NOMO-1 (cell line): ENCODE data around the gene OR2Y1.
"Not testable (repeated sequence)": the region's sequence is repeated elsewhere in the genome, so short reads cannot be mapped to it uniquely, and the experiment has no call there.

ENCODE experiments used
- DNase-seq, 2 experiments: peaks; one replicate each; lab custom pipeline; 2025; ENCODE audit not compliant: unreplicated experiment in 2 of 2; lab: John Stamatoyannopoulos, UW

The OR2Y1 gene, protein sequence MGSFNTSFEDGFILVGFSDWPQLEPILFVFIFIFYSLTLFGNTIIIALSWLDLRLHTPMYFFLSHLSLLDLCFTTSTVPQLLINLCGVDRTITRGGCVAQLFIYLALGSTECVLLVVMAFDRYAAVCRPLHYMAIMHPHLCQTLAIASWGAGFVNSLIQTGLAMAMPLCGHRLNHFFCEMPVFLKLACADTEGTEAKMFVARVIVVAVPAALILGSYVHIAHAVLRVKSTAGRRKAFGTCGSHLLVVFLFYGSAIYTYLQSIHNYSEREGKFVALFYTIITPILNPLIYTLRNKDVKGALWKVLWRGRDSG

DNA sequence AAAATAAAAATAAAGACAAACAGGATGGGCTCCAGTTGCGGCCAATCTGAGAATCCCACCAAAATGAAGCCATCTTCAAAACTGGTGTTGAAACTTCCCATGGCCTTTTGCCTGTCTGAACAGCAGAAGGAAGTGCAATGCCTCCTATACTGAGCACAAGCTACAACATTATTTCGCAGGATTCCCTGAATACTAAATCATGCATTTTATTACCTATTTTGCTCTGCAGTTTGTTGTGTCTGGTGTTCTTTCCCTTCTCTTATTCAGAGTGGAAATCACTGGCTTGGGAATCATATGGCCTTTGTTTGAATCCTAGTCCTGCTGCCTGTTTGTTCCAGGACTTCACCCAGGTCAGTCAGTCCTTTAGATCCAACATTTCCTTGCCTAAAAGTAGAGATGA is at the start of gene OR2Y1:
Gene OR2Y1 (minus strand): TSS at position 101 of the 400 bp plus-strand sequence. CDS start 0 bp downstream, at position 101.
- DNase-seq, result no peak

DNA sequence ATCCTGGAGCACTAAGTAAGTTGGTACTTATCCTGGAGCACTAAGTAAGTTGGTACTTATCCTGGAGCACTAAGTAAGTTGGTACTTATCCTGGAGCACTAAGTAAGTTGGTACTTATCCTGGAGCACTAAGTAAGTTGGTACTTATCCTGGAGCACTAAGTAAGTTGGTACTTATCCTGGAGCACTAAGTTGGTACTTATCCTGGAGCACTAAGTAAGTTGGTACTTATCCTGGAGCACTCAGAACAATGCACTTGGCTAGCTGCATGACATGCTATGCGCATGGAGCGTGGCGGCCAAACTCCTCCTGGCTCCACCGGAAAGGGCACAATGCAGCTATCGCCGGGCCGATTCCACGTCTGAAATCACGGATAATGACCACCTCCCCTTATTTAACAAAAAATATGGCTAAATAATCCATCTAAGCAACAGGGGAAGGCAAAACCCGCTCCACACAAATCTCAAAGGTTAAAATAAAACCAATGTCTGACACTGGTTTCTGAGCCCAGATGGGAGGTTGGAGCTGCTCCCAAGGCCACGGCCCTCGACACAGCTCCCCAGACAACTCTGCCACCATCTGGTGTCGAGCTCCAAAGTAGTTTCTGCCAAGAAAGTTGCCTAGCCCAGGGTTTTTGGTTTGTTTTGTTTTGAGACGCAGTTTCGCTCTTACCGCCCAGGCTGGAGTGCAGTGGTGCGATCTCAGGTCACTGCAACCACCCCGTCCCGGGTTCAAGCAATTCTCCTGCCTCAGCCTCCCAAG is 49.0 kb upstream of the OR2Y1 start:
- DNase-seq, result not testable (repeated sequence)

DNA sequence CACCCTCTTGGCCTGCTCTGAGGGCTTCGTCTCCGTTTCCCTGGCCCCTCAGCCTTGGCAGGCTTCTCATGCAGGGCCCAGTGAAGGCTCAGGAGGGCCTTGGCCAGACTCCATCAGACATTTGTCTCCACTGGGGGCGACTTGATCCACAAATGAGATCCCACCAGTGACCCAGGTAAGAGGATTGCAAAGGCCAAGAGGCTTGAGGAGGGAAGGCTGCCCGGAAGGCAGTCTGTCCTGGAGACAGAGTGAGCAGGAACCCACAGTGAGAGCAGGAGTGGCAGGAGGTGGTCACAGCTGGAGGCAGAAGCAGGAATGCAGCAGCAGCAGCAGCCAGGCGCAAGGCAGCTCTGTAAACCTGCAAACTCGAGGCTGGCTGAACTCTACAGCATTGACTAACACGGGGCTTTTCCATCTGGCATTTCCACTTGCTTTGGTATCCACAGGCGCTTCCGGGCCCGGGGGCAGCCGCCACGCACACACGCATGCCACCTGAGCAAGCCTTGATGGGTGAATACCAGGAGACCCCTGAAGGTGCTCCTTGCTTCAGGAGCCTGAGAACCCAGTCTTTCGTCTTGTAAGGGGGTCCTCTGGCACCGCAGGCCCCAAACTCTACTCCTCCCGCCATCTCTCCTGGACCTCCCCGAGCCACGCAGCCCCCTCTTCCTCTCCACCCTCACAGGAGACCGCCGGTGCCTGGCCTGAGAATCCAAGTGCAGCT is 48.0 kb upstream of the OR2Y1 start:
- no peak for DNase-seq

DNA sequence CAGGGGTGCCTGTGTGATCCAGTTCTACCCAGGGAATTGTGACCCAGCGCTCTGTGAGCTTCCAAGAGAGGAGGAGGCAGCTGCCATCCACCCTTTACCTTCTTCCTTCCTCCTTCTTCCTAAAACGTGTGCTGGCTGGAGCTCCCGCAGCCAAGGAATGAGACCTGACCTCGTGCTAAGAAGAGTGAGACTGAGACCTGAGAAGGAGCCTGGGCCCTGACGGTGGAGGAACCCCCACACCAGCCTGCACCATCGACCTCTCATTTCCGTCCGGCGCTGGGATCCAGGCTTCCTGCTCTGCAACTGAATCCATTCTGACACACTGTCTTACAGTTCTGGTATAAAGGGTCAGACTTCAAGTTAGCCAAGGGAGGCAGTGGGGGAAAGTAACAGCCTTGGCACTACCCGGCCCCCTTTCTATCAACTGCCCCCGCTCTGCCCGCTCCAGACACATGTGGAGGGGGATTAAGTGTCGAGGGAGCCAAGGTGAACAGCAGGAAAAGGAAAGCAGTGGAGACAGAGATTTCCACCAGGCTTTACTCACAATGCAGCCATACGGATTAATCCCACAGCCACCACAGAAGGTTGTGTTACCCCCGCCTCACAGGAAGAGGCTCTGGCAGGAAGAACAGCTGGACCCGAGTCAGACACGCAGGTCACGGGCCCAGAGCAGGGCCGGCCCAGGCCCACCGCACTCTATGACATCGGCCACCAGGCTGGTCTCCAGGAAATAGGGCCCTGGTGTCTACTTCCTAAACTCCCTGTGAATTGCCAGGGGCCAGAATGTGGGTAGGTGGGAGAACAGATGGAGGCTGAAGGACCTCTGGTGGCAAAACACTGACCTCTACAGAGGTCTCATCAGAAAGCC is 46.9 kb upstream of the OR2Y1 start:
- DNase-seq, result no peak

DNA sequence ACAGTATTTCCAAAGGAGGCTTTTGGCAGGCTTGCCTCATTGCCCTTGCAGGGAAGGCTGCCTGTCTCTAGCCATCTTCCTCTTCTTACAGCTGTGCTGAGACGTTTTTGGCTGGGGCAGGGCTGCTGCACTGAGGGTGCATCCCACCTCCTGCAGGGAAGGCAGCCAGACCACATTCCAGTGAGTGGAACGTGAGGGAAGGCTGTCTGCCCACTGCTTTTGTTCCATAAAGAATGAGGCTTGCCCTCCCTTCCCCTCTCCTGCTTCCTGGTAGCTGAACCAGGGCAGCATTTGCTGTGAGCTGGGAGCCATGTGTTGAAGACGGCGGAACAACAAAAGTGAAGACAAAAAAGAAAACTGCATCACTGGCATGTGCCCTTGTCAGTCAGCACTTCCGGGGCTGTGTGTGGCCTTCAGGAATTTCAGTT is 46.0 kb upstream of the OR2Y1 start:
- no peak for DNase-seq

DNA sequence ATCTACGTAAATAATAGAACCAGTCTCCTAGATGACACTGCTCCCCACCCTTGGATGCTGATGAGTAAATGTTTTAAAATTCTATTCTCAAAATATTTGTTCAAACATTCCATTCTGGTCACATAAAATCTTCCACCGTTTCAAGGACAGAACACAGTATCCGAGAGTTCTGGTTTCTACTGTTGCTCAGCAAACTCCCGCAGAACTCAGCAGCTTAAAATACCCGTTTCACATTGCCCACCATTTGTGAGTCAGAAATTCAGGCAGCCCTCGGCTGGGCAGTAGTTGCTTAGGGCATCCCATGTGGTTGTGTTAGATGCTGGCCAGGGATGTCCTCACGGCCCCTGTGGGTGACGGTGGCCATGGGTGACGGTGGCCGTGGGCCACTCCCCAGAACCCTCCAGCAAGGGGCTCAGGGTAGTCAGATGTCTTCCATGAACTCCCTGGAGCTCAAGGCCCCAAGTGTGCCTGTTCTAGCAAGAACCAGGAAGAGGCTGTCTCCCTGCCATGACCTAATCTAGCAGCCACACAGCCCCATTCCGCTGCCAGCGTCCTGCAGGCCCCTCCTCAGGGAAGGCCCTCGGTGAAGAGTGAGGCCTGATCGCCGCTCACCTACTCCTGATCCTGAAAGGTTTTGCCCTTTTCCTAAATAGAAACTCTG is 45.4 kb upstream of the OR2Y1 start:
- DNase-seq, result no peak

DNA sequence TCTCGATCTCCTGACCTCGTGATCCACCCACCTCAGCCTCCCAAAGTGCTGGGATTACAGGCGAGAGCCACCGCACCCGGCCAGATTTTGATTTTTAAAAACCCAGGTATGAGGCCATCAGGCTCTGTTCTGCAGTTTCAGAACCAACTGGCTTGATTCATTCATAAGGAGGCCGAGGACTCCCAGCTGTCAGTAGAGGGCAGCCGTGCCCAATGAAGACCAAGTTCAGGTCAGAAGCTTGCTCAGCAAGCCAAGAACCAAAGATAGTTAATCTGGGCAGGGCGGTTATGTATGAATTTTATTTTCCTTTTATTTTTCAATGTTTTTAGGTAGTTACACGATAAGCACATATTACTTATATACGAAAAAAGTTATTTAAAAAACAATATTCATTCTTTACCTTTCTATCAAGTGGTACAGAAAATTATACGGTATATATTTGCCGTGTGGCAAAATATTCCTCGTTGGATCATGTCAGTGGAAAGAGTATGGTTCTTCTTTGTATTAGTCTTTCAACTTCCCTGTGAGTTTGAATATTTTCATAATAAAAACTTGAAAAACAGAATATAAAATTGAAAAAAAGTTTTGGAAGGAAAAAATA is 44.7 kb upstream of the OR2Y1 start:
- peak; percentile 32 to 58 for DNase-seq

DNA sequence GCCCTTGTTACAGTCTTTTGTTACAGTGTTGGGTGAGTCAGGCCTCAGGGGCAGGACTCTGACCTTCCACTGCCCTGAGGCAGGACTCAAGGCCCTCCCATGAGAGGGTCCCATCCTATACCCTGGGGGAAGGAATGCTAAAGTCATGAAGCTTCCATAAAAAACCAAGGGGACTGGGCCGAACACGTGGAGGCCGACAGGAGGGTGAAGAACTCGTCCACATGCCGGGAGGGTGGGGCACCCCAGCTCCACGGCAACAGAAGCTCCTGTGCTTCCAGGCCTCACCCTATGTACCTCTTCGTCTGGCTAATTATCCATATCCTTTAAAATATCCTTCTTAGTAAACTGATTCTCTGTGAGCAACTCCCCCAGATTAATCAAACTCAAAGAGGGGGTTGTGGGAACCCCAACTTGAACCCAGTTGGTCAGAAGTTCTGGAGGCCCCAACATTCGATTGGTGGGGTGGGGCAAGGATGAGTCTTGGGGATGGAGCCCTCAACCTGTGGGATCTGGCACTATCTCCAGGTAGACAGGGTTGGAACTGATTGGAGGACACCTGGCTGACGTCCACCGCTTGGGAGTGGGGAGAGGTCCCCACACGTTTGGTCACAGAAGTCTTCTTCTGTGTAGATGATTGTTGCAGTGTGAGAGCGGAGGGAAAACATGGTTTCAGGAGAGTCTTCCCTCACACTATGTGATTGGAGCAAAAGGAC is 43.6 kb upstream of the OR2Y1 start:
- DNase-seq, result no peak

DNA sequence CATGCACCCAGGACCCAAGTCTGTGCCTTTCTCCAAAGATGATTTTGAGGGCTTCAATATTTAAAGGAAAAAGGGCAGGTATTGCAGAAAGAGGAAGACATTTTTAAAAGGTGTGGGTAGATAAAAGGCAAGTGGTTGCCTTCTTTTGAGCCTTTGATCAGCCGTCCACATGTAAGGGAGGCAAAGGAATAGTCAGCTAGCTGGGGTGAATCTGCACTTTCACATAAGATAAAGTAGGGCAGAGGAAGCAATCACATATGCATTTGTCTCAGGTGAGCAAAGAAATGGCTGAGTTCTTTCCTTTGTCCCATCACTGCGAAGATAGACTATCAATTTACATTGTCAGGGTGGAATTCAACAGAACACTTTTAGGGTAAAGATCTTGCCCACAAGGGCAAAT is 42.9 kb upstream of the OR2Y1 start:
- DNase-seq, result no peak

DNA sequence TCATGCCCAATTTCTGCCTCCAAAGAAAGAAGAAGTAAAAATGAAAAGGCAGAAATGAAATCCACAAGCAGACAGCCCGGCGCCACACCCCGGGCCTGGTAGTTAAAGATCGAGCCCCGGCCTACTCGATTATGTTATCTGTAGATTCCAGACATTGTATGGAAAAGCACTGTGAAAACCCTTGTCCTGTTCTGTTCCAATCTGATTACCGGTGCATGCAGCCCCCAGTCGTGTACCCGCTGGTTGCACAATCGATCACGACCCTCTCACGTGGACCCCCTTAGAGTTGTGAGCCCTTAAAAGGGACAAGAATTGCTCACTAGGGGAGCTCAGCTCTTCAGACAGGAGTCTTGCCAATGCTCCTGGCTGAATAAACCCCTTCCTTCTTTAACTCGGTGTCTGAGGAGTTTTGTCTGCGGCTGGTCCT is 42.1 kb upstream of the OR2Y1 start:
- DNase-seq, result not testable (repeated sequence)

DNA sequence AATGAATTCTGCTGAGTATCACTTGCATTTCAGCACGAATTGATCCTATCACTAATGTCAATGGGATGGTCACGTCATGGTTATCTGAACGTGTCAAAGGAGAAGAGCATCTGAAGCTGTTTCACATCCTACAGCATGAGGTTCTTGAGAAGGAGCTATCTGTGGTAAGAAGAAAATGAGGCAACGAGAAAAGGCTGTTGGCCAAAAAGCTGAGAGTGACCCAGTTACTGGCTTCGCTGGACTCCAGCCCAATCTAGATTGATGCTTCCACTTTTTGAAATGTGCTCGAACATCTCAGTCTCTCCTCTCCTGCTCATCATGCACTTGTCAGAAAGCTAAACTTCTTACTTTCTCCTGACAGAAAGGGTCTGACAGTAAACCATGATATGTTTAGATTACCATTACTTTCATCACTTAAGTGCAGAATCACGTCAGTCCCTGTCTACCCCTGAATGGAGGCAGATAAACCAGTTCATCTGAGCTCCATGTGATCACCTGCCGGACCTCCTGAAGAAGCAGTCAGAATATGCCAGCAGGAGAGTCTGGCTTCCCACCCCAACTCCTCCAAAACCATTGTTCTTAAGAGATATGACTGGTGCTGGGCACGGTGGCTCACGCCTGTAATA is 40.2 kb upstream of the OR2Y1 start:
- no peak for DNase-seq

DNA sequence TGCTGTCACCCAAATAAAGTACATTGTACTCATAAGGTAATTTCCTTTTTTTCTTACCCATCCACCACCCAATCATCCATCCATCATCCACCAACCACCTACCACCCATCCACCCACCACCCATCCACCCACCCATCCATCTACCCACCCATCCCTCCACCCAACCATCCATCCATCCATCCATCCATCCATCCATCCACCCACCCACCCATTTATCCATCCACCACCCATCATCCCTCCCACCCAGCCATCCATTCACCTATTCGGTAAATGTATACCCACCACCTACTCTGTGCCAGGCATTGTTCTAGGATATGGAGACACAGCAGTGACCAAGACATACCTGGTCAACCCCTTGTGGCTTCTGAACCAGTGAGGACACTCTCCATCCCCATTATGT is 37.6 kb upstream of the OR2Y1 start:
- no peak for DNase-seq

DNA sequence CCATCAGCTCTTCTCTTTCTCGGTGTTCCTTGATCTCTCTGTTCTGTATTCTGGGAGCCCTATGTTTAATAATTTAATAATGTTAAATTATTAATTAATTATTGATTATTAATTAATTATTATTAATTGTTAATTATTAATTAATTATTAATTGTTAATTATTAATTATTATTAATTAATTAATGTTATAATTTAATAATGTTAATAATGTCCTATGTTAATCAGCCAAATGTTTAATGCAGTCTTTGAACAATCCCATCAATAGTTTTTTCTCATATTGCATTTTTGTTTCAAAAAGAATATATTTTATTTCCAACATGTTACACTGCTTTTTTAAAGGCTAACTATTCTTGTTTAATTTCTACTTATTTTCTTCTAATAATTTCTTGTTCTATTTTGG is 36.5 kb upstream of the OR2Y1 start:
- no peak for DNase-seq

DNA sequence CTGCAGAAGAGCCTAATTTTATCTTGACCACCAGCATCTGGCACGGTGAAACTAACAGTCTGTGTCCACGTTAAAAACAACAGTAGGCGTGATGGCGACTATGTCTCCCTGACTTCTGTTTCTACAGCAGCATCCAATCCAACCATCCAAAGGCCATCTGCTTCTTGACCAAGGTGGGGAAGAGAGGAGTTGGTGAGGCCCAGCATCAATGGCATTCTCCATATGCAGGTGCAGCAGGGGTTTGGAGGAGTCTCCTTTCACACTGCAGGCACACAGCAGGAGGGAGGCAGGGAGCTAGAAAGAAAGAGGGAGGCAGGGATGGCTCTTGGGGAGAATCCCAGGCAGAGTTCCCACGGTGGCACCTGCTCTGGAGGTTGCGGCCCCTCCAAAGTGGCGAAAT is 35.8 kb upstream of the OR2Y1 start:
- no peak for DNase-seq

DNA sequence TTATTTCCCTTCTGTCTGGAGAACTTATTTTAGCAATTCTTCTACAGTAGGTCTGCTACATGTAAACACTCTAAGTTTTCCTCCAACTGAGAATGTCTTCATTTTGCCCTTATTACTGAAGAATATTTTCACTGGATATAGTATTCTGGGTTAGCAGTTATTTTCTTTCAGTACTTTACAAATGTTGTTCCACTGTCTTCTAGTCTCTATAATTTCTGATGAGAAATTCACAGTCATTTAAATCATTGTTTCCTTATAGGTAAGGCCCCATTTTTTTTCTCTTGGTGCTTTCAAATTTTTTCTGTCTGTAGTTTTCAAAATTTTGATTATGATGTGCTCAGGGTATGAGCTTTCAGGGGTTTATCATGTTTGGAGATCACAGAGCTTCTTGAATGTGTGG is 32.0 kb upstream of the OR2Y1 start:
- DNase-seq, result no peak

DNA sequence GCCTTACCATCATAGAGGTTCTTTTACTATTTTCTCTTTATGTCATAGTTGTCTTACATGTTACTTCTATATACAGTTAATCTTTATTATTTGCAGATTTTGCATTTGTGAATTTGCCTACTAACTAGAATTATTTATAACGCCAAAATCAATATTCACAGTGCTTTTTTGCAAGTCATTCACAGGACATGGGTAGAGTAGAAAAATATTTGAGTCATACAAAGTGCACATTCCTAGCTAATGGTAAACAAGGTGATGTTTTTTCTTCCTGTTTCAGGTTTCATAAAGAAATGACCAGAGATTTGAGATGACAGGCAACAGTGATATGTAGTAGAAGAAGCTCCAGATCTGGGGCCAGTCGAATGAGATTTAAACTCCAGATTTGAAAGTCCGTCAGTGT is 30.0 kb upstream of the OR2Y1 start:
- DNase-seq, result no peak

DNA sequence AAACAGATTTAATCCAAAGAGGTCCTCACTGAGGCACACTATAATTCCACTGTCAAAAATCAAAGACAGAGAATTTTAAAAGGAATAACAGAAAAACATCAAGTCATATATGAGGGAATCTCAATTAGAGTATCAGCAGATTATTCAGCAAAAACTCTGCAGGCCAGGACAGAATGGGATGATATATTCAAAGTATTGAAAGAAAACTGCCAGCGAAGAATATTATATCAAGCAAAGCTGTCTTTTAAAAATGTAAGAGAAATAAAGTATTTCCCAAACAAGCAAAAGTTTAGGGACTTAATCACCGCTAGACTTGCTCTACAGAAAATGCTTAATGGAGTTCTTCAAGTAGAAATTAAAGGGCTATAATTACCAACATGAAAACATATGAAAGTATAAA is 15.7 kb upstream of the OR2Y1 start:
- DNase-seq, result no peak

DNA sequence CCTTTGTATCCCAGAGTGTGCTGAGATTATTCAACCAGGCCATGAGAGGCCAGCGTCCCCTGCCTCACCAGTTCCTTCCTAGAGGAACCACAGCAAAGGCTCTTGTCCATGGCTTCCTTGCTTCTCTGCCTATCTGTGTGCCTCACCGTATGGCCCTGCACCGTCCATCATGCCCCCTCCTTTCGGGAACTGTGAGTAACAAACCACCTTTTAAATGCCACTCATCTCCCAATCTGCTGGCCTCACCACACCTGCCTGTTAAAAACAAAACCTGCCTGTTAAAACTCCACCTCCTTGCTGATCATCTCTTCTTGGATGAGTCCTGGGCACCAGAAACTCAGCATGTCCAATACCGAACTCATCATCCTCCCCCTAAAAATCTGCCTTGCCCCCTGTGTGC is 4.4 kb upstream of the OR2Y1 start:
- DNase-seq, result no peak

DNA sequence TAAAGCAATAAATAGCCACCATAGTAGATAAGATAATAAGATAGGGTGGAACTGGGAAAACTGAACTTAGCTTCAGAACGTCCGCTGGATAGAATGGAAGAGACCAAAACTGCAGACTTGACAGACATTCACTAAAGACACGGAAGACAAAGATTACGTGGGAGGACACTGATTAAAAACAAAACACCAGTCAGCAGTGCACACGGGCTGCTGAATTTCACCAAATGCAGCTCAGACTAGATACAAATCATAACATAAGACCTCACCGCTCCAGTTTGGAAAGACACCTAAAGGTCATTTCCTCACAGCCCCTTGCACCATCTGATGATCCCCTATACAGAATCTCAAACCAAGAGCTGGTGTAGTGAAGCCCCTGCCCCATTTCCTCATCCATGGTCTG is 2.9 kb upstream of the OR2Y1 start:
- DNase-seq, result no peak
